Measurements from ENCODE around the gene ZNF423. TPM values are rescaled to one million over a fixed set of nuclear protein-coding genes. Genes with fewer than 3 reads are reported as not detected.

The ZNF423 gene
- total and polyA plus RNA-seq, 2 experiments from 2014 or later, result 14.9 to 41.8 TPM

DNA sequence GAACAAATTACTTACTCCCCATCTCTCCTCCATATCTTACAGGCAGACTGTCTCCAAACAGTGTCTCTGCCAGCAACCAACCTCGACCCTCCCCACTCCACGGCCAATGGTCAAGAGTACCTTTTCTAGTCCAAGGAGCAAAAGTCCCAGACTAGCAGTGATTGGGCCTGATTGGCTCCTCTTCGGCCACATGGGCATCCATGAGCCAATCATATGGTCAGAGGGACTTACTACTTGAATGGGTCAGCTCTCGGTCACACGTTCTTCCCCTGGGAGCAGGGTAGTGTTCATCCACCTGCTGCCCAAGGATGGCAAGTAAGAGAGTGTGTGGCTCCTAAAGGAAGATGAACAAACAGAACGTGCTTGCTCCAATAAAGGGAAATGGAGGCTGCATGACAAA, 397.7 kb downstream of the ZNF423 start:
- TF ChIP-seq NANOG (IDR thresholded peaks at IDR 0.05; ENCODE audit: borderline replicate concordance) (no peak), POLR2AphosphoS5 (IDR thresholded peaks at IDR 0.05; ENCODE audit: low read depth) (no peak)
- TF ChIP-seq, protein P1, sequence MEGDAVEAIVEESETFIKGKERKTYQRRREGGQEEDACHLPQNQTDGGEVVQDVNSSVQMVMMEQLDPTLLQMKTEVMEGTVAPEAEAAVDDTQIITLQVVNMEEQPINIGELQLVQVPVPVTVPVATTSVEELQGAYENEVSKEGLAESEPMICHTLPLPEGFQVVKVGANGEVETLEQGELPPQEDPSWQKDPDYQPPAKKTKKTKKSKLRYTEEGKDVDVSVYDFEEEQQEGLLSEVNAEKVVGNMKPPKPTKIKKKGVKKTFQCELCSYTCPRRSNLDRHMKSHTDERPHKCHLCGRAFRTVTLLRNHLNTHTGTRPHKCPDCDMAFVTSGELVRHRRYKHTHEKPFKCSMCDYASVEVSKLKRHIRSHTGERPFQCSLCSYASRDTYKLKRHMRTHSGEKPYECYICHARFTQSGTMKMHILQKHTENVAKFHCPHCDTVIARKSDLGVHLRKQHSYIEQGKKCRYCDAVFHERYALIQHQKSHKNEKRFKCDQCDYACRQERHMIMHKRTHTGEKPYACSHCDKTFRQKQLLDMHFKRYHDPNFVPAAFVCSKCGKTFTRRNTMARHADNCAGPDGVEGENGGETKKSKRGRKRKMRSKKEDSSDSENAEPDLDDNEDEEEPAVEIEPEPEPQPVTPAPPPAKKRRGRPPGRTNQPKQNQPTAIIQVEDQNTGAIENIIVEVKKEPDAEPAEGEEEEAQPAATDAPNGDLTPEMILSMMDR (conservative IDR thresholded peaks at IDR 0.05; ENCODE audit: low read depth in 2 of 2), result no peak
- H3K9me3 Mint-ChIP-seq, result no peaks in the 10 kb centered on the region
- H3K4me3 Mint-ChIP-seq, result no peak overlapping the region
- H3K4me1 Mint-ChIP-seq, result peaks cover 14% of the 10 kb centered on the region
- Histone ChIP-seq H3K4me3 (no peak overlapping the region), H3K36me3 (ENCODE audit: insufficient read depth) (no peaks in the 10 kb centered on the region), H4K20me1 (replicated peaks; ENCODE audit: insufficient read depth) (no peaks in the 10 kb centered on the region), H3K27ac (ENCODE audit: low read depth) (no peak overlapping the region), H2AFZ (no peak overlapping the region; the same call in 1 of the 2 replicates), H3K4me1 (ENCODE audit: insufficient read depth) (no peaks in the 10 kb centered on the region), H3K27me3 (ENCODE audit: insufficient read depth) (no peaks in the 10 kb centered on the region), H3K4me2 (no peak overlapping the region), H3F3A (replicated peaks; ENCODE audit: low read depth) (no peaks in the 10 kb centered on the region), H3K79me2 (replicated peaks; ENCODE audit: insufficient read depth) (no peaks in the 10 kb centered on the region), H3K9me2 (ENCODE audit: insufficient read depth) (no peaks in the 10 kb centered on the region)
- DNase-seq (ENCODE audit: low spot score) (no peak), ATAC-seq (no peak)
- H3K27me3 Mint-ChIP-seq (ENCODE audit: insufficient read depth, low read depth, poor library complexity), result peaks cover 9% of the 10 kb centered on the region
- no peaks in the 10 kb centered on the region for H3K36me3 Mint-ChIP-seq (ENCODE audit: low read depth)
- no peak overlapping the region for H3K27ac Mint-ChIP-seq

DNA sequence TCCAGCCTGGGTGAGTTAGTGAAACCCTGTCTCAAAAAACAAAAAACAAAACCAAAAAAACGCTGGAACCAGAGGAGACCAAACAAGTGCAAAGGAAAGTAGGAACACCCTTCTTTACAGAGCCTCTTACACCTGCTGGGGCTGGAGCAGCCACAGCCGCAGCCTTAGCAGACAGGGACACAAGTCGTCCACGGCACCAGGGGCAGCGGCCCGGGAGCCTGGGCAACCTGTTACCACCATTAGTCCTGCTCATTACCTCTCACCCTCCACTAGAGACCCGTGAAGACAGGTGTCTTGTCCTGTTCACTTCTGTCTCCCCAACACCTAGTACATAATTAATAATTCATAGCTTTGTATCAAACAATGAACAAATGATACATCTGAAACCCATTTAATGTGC, 398.7 kb downstream of the ZNF423 start:
- Histone ChIP-seq H3K4me3 (no peak overlapping the region), H3K4me1 (ENCODE audit: insufficient read depth) (peaks cover 6% of the 10 kb centered on the region; the same call in 1 of the 2 replicates), H3K9me2 (ENCODE audit: insufficient read depth) (no peaks in the 10 kb centered on the region), H3F3A (replicated peaks; ENCODE audit: low read depth) (no peaks in the 10 kb centered on the region), H4K20me1 (replicated peaks; ENCODE audit: insufficient read depth) (no peaks in the 10 kb centered on the region), H3K27ac (ENCODE audit: low read depth) (no peak overlapping the region), H3K36me3 (ENCODE audit: insufficient read depth) (no peaks in the 10 kb centered on the region), H2AFZ (no peak overlapping the region), H3K4me2 (no peak overlapping the region), H3K79me2 (replicated peaks; ENCODE audit: insufficient read depth) (no peaks in the 10 kb centered on the region), H3K27me3 (ENCODE audit: insufficient read depth) (no peaks in the 10 kb centered on the region)
- no peak overlapping the region for H3K27ac Mint-ChIP-seq
- peaks cover 6% of the 10 kb centered on the region for H3K27me3 Mint-ChIP-seq (ENCODE audit: insufficient read depth, low read depth, poor library complexity)
- no peaks in the 10 kb centered on the region for H3K36me3 Mint-ChIP-seq (ENCODE audit: low read depth)
- DNase-seq (ENCODE audit: low spot score), result no peak
- peaks cover 16% of the 10 kb centered on the region for H3K4me1 Mint-ChIP-seq
- H3K9me3 Mint-ChIP-seq, result no peaks in the 10 kb centered on the region
- ATAC-seq, result no peak
- no peak overlapping the region for H3K4me3 Mint-ChIP-seq
- no peak for TF ChIP-seq EZH2 (IDR thresholded peaks at IDR 0.05; ENCODE audit: low read depth, unreplicated experiment)
- no peak for TF ChIP-seq CREB1 (CRISPR knock-in tag; IDR thresholded peaks at IDR 0.05; ENCODE audit: low read depth)
- TF ChIP-seq, protein P2, sequence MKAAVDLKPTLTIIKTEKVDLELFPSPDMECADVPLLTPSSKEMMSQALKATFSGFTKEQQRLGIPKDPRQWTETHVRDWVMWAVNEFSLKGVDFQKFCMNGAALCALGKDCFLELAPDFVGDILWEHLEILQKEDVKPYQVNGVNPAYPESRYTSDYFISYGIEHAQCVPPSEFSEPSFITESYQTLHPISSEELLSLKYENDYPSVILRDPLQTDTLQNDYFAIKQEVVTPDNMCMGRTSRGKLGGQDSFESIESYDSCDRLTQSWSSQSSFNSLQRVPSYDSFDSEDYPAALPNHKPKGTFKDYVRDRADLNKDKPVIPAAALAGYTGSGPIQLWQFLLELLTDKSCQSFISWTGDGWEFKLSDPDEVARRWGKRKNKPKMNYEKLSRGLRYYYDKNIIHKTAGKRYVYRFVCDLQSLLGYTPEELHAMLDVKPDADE (IDR thresholded peaks at IDR 0.05), result no peak
- TF ChIP-seq, protein P3, sequence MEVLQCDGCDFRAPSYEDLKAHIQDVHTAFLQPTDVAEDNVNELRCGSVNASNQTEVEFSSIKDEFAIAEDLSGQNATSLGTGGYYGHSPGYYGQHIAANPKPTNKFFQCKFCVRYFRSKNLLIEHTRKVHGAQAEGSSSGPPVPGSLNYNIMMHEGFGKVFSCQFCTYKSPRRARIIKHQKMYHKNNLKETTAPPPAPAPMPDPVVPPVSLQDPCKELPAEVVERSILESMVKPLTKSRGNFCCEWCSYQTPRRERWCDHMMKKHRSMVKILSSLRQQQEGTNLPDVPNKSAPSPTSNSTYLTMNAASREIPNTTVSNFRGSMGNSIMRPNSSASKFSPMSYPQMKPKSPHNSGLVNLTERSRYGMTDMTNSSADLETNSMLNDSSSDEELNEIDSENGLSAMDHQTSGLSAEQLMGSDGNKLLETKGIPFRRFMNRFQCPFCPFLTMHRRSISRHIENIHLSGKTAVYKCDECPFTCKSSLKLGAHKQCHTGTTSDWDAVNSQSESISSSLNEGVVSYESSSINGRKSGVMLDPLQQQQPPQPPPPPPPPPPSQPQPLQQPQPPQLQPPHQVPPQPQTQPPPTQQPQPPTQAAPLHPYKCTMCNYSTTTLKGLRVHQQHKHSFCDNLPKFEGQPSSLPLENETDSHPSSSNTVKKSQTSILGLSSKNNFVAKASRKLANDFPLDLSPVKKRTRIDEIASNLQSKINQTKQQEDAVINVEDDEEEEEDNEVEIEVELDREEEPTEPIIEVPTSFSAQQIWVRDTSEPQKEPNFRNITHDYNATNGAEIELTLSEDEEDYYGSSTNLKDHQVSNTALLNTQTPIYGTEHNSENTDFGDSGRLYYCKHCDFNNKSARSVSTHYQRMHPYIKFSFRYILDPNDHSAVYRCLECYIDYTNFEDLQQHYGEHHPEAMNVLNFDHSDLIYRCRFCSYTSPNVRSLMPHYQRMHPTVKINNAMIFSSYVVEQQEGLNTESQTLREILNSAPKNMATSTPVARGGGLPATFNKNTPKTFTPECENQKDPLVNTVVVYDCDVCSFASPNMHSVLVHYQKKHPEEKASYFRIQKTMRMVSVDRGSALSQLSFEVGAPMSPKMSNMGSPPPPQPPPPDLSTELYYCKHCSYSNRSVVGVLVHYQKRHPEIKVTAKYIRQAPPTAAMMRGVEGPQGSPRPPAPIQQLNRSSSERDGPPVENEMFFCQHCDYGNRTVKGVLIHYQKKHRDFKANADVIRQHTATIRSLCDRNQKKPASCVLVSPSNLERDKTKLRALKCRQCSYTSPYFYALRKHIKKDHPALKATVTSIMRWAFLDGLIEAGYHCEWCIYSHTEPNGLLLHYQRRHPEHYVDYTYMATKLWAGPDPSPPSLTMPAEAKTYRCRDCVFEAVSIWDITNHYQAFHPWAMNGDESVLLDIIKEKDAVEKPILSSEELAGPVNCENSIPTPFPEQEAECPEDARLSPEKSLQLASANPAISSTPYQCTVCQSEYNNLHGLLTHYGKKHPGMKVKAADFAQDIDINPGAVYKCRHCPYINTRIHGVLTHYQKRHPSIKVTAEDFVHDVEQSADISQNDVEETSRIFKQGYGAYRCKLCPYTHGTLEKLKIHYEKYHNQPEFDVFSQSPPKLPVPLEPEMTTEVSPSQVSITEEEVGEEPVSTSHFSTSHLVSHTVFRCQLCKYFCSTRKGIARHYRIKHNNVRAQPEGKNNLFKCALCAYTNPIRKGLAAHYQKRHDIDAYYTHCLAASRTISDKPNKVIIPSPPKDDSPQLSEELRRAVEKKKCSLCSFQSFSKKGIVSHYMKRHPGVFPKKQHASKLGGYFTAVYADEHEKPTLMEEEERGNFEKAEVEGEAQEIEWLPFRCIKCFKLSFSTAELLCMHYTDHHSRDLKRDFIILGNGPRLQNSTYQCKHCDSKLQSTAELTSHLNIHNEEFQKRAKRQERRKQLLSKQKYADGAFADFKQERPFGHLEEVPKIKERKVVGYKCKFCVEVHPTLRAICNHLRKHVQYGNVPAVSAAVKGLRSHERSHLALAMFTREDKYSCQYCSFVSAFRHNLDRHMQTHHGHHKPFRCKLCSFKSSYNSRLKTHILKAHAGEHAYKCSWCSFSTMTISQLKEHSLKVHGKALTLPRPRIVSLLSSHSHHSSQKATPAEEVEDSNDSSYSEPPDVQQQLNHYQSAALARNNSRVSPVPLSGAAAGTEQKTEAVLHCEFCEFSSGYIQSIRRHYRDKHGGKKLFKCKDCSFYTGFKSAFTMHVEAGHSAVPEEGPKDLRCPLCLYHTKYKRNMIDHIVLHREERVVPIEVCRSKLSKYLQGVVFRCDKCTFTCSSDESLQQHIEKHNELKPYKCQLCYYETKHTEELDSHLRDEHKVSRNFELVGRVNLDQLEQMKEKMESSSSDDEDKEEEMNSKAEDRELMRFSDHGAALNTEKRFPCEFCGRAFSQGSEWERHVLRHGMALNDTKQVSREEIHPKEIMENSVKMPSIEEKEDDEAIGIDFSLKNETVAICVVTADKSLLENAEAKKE (CRISPR knock-in tag; IDR thresholded peaks at IDR 0.05), result no peak
- TF ChIP-seq, protein P4, sequence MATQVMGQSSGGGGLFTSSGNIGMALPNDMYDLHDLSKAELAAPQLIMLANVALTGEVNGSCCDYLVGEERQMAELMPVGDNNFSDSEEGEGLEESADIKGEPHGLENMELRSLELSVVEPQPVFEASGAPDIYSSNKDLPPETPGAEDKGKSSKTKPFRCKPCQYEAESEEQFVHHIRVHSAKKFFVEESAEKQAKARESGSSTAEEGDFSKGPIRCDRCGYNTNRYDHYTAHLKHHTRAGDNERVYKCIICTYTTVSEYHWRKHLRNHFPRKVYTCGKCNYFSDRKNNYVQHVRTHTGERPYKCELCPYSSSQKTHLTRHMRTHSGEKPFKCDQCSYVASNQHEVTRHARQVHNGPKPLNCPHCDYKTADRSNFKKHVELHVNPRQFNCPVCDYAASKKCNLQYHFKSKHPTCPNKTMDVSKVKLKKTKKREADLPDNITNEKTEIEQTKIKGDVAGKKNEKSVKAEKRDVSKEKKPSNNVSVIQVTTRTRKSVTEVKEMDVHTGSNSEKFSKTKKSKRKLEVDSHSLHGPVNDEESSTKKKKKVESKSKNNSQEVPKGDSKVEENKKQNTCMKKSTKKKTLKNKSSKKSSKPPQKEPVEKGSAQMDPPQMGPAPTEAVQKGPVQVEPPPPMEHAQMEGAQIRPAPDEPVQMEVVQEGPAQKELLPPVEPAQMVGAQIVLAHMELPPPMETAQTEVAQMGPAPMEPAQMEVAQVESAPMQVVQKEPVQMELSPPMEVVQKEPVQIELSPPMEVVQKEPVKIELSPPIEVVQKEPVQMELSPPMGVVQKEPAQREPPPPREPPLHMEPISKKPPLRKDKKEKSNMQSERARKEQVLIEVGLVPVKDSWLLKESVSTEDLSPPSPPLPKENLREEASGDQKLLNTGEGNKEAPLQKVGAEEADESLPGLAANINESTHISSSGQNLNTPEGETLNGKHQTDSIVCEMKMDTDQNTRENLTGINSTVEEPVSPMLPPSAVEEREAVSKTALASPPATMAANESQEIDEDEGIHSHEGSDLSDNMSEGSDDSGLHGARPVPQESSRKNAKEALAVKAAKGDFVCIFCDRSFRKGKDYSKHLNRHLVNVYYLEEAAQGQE (IDR thresholded peaks at IDR 0.05; ENCODE audit: unreplicated experiment), result no peak
- TF ChIP-seq ZNF114 (CRISPR knock-in tag; IDR thresholded peaks at IDR 0.05), result no peak
- TF ChIP-seq JUNB (IDR thresholded peaks at IDR 0.05; ENCODE audit: unreplicated experiment), result no peak
